Measurements from ENCODE around the gene UCHL3.

DNA sequence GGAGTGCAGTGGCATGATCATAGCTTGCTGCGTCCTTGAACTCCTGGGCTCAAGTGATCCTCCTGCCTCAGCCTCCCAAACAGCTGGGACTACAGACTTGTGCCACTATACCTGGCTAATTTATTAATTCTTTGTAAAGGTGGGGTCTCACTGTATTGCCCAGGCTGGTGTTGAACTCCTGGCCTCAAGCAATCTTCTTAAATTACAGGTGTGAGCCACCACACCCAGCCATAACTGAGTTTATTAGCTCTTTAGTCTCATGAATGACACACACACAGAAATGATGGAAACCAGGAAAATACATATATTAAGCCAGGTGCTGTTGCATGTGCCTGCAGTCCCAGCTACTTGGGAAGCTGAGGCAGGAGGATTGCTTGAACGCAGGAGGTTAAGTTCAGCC is 53.4 kb downstream of the UCHL3 start:
- TF ChIP-seq EZH2 (IDR thresholded peaks at IDR 0.05; ENCODE audit: insufficient read depth, poor library complexity, severe bottlenecking) = no peak
- TF ChIP-seq EZH2phosphoT487 (IDR thresholded peaks at IDR 0.05; ENCODE audit: insufficient read depth, low read depth) = no peak
